C4-2B (cell line): Measurements from ENCODE around the gene RNF123.

Experiments used
- ZFX ChIP-seq: fragments of 450-650 bp; IDR thresholded peaks from 2 replicates; pipeline ENCODE4 v1.6.1; 2017
- TF ChIP-seq, protein P1 (sequence below): fragments of 450-650 bp; conservative IDR thresholded peaks from 2 replicates; pipeline ENCODE4 v1.5.1; 2017; ENCODE audit warnings: mild to moderate bottlenecking

DNA sequence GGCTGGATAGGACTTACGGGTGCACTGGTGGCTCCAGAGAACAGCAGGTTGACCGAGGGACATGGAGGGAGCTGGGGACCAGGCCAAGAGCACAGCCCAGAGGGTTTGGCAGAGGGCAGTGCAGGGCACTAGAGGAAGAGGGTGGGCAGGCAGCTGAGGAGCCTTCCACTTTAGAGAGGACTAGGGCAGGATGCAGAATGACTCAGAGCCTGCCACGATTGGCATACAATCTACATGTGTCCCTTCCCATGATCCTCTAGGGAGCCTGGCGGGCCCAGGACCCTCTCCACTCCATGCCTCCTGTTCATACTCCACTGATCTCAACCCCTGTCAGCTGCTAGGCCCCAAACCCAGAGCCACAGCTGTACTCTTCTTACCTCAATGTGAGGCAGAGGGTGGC is 29.6 kb upstream of the RNF123 start:
- no peak for TF ChIP-seq ZFX
- TF ChIP-seq, protein P1, sequence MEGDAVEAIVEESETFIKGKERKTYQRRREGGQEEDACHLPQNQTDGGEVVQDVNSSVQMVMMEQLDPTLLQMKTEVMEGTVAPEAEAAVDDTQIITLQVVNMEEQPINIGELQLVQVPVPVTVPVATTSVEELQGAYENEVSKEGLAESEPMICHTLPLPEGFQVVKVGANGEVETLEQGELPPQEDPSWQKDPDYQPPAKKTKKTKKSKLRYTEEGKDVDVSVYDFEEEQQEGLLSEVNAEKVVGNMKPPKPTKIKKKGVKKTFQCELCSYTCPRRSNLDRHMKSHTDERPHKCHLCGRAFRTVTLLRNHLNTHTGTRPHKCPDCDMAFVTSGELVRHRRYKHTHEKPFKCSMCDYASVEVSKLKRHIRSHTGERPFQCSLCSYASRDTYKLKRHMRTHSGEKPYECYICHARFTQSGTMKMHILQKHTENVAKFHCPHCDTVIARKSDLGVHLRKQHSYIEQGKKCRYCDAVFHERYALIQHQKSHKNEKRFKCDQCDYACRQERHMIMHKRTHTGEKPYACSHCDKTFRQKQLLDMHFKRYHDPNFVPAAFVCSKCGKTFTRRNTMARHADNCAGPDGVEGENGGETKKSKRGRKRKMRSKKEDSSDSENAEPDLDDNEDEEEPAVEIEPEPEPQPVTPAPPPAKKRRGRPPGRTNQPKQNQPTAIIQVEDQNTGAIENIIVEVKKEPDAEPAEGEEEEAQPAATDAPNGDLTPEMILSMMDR: no peak
